ENCODE data around the gene UBR3.
A peak's percentile ranks its signal among the peaks of the same experiment; 100 is the strongest.
"Not testable (repeated sequence)": the region's sequence is repeated elsewhere in the genome, so short reads cannot be mapped to it uniquely, and the experiment has no call there.

UBR3 gene

DNA sequence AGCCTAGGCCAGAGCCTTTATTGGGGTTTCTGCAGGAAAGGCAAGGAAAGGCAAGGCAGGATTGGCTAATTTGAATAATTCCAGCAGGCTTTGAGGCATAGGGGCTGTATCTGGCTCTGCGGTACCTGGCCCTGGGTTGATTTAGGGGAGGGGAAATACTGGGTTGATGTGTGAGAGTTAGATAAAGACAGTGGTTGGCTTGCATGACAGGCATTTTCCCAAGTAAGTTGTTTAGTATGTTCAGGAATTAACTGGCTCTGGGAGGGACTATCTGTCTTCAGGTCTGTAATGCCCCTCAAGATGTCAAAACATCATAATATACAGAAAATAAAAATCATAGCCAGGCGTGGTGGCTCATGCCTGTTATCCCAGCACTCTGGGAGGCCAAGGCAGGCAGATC, 98.7 kb downstream of the UBR3 start:
- peaks cover 15% of the 10 kb centered on the region; the same call in 1 of the 2 replicates for H3K36me3 ChIP-seq (ENCODE audit: low read depth)
- TF ChIP-seq, protein P1, sequence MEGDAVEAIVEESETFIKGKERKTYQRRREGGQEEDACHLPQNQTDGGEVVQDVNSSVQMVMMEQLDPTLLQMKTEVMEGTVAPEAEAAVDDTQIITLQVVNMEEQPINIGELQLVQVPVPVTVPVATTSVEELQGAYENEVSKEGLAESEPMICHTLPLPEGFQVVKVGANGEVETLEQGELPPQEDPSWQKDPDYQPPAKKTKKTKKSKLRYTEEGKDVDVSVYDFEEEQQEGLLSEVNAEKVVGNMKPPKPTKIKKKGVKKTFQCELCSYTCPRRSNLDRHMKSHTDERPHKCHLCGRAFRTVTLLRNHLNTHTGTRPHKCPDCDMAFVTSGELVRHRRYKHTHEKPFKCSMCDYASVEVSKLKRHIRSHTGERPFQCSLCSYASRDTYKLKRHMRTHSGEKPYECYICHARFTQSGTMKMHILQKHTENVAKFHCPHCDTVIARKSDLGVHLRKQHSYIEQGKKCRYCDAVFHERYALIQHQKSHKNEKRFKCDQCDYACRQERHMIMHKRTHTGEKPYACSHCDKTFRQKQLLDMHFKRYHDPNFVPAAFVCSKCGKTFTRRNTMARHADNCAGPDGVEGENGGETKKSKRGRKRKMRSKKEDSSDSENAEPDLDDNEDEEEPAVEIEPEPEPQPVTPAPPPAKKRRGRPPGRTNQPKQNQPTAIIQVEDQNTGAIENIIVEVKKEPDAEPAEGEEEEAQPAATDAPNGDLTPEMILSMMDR (IDR thresholded peaks at IDR 0.05; ENCODE audit: poor library complexity, severe bottlenecking), result no peak

DNA sequence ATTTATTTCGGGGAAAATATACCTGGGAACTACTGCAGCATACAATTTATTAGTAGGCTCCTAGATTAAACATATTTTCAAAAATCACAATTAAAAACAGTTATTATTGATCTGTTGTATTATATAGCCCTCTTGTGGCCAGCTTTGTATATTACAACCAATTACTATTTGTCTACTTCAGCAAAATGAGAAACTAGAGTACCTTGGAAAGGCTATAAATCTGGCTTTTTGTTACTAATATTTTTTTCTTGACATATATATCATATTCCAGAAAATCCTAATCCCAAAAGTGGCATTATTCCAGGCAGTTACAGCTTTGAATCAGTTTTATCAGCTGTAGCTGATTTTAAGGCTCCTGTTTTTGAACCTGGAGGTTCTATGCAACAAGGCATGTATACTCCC, 101.2 kb downstream of the UBR3 start:
- no peaks in the 10 kb centered on the region for H3K9me3 ChIP-seq (ENCODE audit: severe bottlenecking)
- H3K27me3 ChIP-seq (ENCODE audit: insufficient read depth, poor library complexity, severe bottlenecking), result no peaks in the 10 kb centered on the region
- peaks cover 23% of the 10 kb centered on the region; the same call in 1 of the 2 replicates for H3K36me3 ChIP-seq (ENCODE audit: low read depth)
- no peak for DNase-seq (ENCODE audit: low spot score)
- H3K4me3 ChIP-seq (ENCODE audit: severe bottlenecking), result no peak overlapping the region
- H3K4me1 ChIP-seq (ENCODE audit: insufficient read depth, poor library complexity, severe bottlenecking), result no peaks in the 10 kb centered on the region
- no peak overlapping the region for H3K27ac ChIP-seq (ENCODE audit: poor library complexity, severe bottlenecking)
- no peak for ATAC-seq (ENCODE audit: low read depth)
- TF ChIP-seq, protein P1 (IDR thresholded peaks at IDR 0.05; ENCODE audit: poor library complexity, severe bottlenecking), result peak; percentile 87

More for the DNA sequence above, 98.7 kb downstream of the UBR3 start:
- H3K27me3 ChIP-seq (ENCODE audit: insufficient read depth, poor library complexity, severe bottlenecking), result no peaks in the 10 kb centered on the region
- H3K9me3 ChIP-seq (ENCODE audit: severe bottlenecking), result no peaks in the 10 kb centered on the region
- H3K4me1 ChIP-seq (ENCODE audit: insufficient read depth, poor library complexity, severe bottlenecking), result no peaks in the 10 kb centered on the region
- no peak overlapping the region for H3K27ac ChIP-seq (ENCODE audit: poor library complexity, severe bottlenecking)
- DNase-seq (ENCODE audit: low spot score) (no peak), ATAC-seq (ENCODE audit: low read depth) (no peak)
- no peak overlapping the region for H3K4me3 ChIP-seq (ENCODE audit: severe bottlenecking)

DNA sequence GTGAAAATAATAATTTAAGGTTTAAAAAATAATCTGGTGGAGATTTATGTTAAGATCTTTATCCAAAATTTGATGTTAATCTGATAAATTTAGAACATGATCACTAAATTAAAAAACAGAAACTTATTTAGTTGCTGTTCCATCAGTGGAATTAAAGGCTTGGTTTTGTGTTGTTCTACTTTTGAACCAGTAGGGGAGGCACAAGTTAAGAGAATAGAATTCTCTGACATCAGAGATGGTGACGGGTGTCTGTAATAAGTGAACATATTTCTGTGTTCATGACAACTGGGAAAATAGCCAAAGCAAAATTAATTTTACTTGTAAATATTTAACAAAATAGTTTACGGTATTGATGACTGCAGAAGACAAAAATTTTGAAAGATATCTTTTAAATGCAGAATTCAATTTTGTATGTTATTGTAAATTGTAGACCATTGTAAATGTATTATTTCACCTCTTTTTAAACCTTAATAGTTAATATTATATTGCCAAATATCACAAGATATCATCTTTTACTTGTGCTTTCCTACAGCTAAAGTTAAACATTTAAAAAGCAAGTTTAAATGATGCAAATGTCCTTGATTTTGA, 106.0 kb downstream of the UBR3 start:
- no peak for ATAC-seq (ENCODE audit: low read depth)

DNA sequence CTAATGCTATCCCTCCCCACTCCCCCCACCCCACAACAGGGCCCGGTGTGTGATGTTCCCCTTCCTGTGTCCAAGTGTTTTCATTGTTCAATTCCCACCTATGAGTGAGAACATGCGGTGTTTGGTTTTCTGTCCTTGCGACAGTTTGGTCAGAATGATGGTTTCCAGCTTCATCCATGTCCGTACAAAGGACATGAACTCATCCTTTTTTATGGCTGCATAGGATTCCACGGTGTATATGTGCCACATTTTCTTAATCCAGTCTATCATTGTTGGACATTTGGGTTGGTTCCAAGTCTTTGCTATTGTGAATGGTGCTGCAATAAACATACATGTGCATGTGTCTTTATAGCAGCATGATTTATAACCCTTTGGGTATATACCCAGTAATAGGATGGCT, 109.4 kb downstream of the UBR3 start:
- H3K36me3 ChIP-seq (ENCODE audit: low read depth); ATAC-seq (ENCODE audit: low read depth); H3K9me3 ChIP-seq (ENCODE audit: severe bottlenecking); H3K4me1 ChIP-seq (ENCODE audit: insufficient read depth, poor library complexity, severe bottlenecking); H3K27ac ChIP-seq (ENCODE audit: poor library complexity, severe bottlenecking); DNase-seq (ENCODE audit: low spot score); H3K27me3 ChIP-seq (ENCODE audit: insufficient read depth, poor library complexity, severe bottlenecking); H3K4me3 ChIP-seq (ENCODE audit: severe bottlenecking): not testable (repeated sequence)

More for the DNA sequence above, 106.0 kb downstream of the UBR3 start:
- Histone ChIP-seq H3K4me1 (ENCODE audit: insufficient read depth, poor library complexity, severe bottlenecking) (no peaks in the 10 kb centered on the region), H3K27me3 (ENCODE audit: insufficient read depth, poor library complexity, severe bottlenecking) (no peaks in the 10 kb centered on the region), H3K4me3 (ENCODE audit: severe bottlenecking) (no peak overlapping the region), H3K9me3 (ENCODE audit: severe bottlenecking) (no peaks in the 10 kb centered on the region), H3K36me3 (ENCODE audit: low read depth) (peaks cover 15% of the 10 kb centered on the region; the same call in 1 of the 2 replicates), H3K27ac (ENCODE audit: poor library complexity, severe bottlenecking) (no peak overlapping the region)
- DNase-seq (ENCODE audit: low spot score), result no peak
- TF ChIP-seq, protein P1 (IDR thresholded peaks at IDR 0.05; ENCODE audit: poor library complexity, severe bottlenecking), result peak; percentile 85

DNA sequence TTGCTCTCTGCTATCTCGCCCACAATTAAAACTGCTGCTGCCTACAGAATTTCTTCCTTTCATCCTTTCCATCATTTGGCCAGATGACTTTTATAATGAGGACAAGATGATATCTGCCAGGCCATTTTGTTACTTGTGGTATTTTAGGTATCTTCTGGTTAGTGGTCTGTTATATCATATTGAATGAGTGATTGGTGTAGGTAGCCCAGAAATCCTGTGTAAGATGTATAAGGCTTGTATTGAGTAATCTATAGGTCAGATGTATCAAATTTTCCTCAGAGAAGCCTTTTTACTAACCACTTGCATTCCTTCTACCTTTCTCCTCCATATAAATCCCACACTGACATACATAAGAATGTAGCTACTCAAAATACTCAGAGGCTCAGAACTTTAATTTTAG, 118.3 kb downstream of the UBR3 start:
- H3K36me3 ChIP-seq (ENCODE audit: low read depth), result peaks cover 38% of the 10 kb centered on the region
- H3K27ac ChIP-seq (ENCODE audit: poor library complexity, severe bottlenecking), result no peak overlapping the region
- TF ChIP-seq, protein P1 (IDR thresholded peaks at IDR 0.05; ENCODE audit: poor library complexity, severe bottlenecking), result no peak
- no peak for DNase-seq (ENCODE audit: low spot score)
- H3K9me3 ChIP-seq (ENCODE audit: severe bottlenecking), result peaks cover 2% of the 10 kb centered on the region
- H3K4me1 ChIP-seq (ENCODE audit: insufficient read depth, poor library complexity, severe bottlenecking), result no peaks in the 10 kb centered on the region
- ATAC-seq (ENCODE audit: low read depth), result no peak
- H3K27me3 ChIP-seq (ENCODE audit: insufficient read depth, poor library complexity, severe bottlenecking), result no peaks in the 10 kb centered on the region
- no peak overlapping the region for H3K4me3 ChIP-seq (ENCODE audit: severe bottlenecking)

Measured in RWPE2 (cell line).